Right ventricle myocardium inferior (tissue), 1 donor: ENCODE results near the gene CPAMD8. TPM values are rescaled to one million over a fixed set of nuclear protein-coding genes. Genes with fewer than 3 reads are reported as not detected.
"Not testable (repeated sequence)": the region's sequence is repeated elsewhere in the genome, so short reads cannot be mapped to it uniquely, and the experiment has no call there.

Experiments used
- ATAC-seq: fragments of 200-7000 bp; cut with Tn5 transposase; one replicate; pipeline ENCODE4 v1.9.1; 2020; ENCODE audit warnings: mild to moderate bottlenecking, moderate library complexity
- DNase-seq: peaks from one replicate; pipeline ENCODE4 v3.0.0; 2021; ENCODE audit errors: missing footprints
- intact Hi-C: fragments of 100-400 bp; cut with DNase I; formaldehyde crosslinking; loops from one replicate; pipeline ENCODE4 v1.11.0; 2022
- total RNA-seq: library from RNA; stranded (reverse); fragmentation: NEBNext Ultra II Directional; extraction: Animal tissue kit (Norgen Biotek cat#: 25700); gene quantifications from one replicate; pipeline ENCODE4 v1.2.1, GENCODE V29; 2021
- donor health status: DM: no; HTN: yes; CAD: no; lungs with severe emphysema.

The CPAMD8 gene
- total RNA-seq, 1 donor from 2014 or later = 16.0 TPM

DNA sequence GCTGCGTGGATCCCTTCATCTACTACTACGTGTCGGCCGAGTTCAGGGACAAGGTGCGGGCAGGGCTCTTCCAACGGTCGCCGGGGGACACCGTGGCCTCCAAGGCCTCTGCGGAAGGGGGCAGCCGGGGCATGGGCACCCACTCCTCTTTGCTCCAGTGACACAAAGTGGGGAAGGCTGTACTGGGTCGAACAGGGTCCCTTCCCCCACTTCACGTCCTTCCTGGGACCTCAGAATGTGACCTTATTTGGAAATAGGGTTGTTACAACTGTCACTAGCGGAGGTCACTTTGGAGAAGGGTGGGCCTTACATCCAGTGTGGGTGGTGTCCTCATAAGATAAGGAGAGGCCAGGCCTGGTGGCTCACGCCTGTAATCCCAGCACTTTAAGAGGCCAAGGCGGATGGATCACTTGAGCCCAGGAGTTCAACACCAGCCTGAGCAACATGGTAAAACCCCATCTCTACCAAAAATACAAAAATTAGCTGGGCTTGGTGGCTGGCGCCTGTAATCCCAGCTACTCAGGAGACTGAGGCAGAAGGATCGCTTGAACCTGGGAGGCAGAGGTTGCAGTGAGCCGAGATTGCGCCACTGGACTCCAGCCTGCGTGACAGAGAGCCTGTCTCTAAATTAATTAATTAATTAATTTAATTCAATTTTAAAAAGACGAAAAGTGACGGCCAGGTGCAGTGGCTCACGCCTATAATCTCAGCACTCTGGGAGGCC, 136.0 kb downstream of the CPAMD8 start:
- ATAC-seq = no peak
- intact Hi-C loops = loop anchor here (10.0 kb wide), 1 partner anchor 154 kb away; no protein-coding TSS in a partner anchor
- DNase-seq = no peak

DNA sequence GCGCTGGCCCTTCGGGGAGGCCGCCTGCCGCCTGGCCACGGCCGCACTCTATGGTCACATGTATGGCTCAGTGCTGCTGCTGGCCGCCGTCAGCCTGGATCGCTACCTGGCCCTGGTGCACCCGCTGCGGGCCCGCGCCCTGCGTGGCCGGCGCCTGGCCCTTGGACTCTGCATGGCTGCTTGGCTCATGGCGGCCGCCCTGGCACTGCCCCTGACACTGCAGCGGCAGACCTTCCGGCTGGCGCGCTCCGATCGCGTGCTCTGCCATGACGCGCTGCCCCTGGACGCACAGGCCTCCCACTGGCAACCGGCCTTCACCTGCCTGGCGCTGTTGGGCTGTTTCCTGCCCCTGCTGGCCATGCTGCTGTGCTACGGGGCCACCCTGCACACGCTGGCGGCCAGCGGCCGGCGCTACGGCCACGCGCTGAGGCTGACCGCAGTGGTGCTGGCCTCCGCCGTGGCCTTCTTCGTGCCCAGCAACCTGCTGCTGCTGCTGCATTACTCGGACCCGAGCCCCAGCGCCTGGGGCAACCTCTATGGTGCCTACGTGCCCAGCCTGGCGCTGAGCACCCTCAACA, 136.6 kb downstream of the CPAMD8 start:
- ATAC-seq = no peak
- intact Hi-C loops = loop anchor here (10.0 kb wide), 1 partner anchor 155 kb away; no protein-coding TSS in a partner anchor
- no peak for DNase-seq

GRCh38 chr19:16889366-16889882, 137.2 kb downstream of the CPAMD8 start:
- ATAC-seq (peak; percentile 73), DNase-seq (peak; percentile 70)
- intact Hi-C loops = no loop called here

- intact Hi-C loops = no loop called here
- DNase-seq (peak; percentile 78), ATAC-seq (peak; percentile 29)
Measured at GRCh38 chr19:16888629-16889365, 137.8 kb downstream of the CPAMD8 start, which contains the start of gene F2RL3. F2RL3 (plus strand) TSS chr19:16888999; CDS start chr19:16889190, 191 bp downstream.

DNA sequence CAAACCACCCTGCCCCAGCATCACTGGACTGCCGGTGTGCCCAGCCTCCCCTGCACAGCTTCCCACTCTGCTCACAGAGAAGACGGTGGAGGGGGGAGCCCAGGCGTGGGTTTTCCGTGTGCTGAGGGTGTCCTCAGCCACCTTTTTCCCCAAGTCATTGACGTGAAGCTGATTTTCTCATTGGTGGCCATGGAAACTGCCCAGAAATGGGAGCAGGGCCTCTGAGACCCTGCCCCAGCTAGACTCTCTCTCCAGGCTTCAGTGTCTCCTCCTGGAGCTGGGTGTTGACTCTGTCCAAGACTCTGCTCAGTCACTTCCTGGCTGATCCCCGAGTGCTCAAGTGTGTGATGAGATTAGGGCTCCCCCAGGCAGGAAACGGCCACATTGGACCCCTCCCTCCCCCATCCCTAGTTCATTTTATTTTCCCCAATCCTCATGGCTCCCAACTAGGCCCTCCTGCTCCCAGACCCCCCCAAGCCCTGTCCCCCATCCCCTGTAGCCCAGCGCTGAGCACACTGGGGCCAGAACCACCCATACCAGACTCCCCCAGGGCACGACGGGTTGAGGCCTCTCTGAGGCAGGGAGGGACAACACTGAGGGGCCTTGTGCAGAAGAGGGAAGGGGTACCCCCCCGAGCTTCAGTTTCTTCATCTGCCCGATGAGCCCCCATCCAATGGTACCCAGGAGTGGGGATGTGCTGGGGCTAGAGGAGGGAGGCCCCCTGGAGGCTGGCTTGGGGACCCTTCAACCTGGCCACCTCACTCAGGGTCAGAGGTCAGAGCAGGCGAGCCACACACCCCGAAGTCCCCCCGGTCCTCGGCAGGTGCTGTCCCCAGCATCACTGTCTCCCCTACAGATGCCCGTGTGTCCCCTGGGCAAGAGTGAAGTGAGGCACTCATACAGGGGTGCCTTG, 139.0 kb downstream of the CPAMD8 start:
- intact Hi-C loops = no loop called here
- ATAC-seq = no peak
- DNase-seq = no peak

DNA sequence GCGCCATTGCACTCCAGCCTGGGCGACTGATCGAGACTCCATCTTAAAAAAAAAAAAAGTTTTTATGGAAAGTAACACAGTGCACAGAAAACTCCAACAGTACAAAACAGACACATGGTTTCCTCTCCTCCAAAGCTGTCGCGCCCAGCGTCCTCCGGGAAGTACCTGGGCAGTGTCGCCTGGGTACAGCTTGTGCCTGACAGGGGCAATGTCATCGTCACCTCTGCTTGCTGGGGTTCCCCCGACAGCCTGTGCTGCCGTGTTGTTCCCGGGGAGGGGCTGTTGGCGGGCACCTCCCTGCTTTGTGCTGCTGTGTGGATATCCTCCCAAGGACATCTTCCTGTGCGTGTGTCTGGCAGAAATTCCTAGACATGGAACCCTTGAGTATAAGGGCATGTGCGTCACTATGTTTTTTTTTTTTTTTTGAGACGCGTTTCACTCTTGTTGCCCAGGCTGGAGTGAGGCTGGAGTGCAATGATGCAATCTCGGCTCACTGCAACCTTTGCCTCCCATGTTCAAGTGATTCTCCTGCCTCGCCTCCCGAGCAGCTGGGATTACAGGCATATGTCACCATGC, 140.2 kb downstream of the CPAMD8 start:
- ATAC-seq (peak; percentile 81), DNase-seq (peak; percentile 80)
- intact Hi-C loops = no loop called here

DNA sequence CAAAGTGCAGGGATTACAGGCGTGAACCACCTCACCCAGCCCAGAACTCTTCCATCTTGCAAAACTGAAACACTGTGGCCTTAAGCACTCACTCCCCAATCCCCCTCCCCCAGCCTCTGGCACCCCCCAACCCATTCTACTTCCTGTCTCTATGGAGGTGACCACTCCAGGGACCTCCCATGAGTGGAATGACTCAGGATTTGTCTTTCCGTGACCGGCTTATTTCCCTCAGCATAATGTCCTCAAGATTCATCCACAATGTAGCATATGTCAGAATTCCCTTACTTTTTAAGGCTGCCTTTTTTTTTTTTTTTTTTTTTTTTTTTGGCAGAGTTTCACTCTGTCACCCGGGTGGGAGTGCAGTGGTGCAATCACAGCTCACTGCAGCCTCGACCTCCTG, 141.4 kb downstream of the CPAMD8 start:
- no peak for ATAC-seq
- intact Hi-C loops = no loop called here
- DNase-seq = no peak

- DNase-seq (no peak), ATAC-seq (no peak)
- intact Hi-C loops = no loop called here
Measured at GRCh38 chr19:16883522-16883921, 143.1 kb downstream of the CPAMD8 start.

DNA sequence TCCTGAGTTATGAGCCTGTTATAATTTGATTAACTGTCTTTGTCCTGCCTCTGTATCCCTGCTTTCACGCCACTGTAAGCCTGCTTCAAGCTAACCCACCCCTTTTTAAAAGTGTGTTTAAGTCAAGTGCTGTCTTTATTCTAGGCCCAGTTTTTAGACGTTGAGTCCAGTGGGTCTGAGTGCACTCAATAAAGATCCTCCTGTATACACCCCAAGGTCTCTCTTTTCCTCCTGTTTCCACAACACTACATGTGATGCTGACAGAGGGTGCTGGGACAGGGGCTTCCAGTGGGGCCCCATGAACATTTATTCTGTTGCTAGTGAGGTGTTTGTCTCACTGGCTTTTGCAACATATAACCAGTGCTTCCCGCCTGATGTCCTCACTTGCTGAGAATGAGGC, 144.5 kb downstream of the CPAMD8 start:
- intact Hi-C loops = no loop called here
- no peak for ATAC-seq
- DNase-seq = no peak

- ATAC-seq (no peak), DNase-seq (no peak)
- intact Hi-C loops = no loop called here
Measured at GRCh38 chr19:16880884-16881554, 145.6 kb downstream of the CPAMD8 start.

GRCh38 chr19:16878181-16878965, 148.2 kb downstream of the CPAMD8 start:
- intact Hi-C loops = no loop called here
- DNase-seq (no peak), ATAC-seq (peak; percentile 29)

DNA sequence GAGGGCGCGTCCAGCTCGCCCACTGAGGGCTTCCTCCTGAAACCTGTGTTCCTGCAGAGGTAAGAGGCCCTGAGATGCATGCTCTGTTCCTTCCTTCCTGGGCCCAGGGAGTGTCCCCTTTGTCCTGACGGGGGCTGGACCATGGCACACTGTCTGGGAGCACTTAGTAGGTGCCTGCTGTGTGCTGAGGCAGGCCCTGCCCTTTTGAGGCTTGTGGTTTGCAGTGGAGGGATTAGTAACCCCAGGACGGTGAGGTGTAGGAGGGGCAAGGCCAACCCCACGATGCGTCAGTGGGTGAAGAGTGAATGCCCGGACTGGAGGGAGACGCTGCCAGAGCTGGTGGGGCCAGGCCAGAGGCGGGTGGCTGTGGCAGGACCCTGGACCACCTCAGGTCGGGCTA, 149.0 kb downstream of the CPAMD8 start:
- ATAC-seq (no peak), DNase-seq (no peak)
- intact Hi-C loops = no loop called here

- DNase-seq = no peak
- intact Hi-C loops = no loop called here
- ATAC-seq = no peak
Measured at GRCh38 chr19:16876904-16877361, 149.7 kb downstream of the CPAMD8 start.

- no peak for DNase-seq
- ATAC-seq = no peak
- intact Hi-C loops = no loop called here
Measured at GRCh38 chr19:16875584-16876555, 150.7 kb downstream of the CPAMD8 start.

DNA sequence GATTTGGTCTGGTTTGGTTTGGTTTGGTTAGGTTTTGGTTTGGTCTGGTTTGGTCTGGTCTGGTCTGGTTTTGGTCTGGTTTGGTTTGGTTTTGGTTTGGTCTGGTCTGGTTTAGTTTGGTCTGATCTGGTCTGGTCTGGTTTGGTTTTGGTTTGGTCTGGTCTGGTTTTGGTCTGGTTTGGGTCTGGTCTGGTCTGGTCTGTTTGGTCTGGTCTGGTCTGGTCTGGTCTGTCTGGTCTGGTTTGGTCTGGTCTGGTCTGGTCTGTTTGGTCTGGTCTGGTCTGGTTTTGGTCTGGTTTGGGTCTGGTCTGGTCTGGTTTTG, 151.7 kb downstream of the CPAMD8 start:
- ATAC-seq, DNase-seq, intact Hi-C loops: not testable (repeated sequence)
